ENCODE results near the gene SLC9A9.
"Not testable (repeated sequence)": the region's sequence is repeated elsewhere in the genome, so short reads cannot be mapped to it uniquely, and the experiment has no call there.

The SLC9A9 gene

GRCh38 chr3:143809121-143809621 is 39.1 kb downstream of the SLC9A9 start:
- DNase-seq (ENCODE audit: low read depth), result no peak
- H3K4me3 ChIP-seq (ENCODE audit: low read depth, low read length), result no peak overlapping the region
- no peak for TF ChIP-seq MAX (IDR thresholded peaks at IDR 0.05; ENCODE audit: low read depth, low read length)
- TF ChIP-seq POLR2A (IDR thresholded peaks at IDR 0.05; ENCODE audit: extremely low read depth, insufficient read length), result no peak
- no peak for TF ChIP-seq MYC (IDR thresholded peaks at IDR 0.05; ENCODE audit: low read depth, low read length)
- no peak for TF ChIP-seq CTCF (IDR thresholded peaks at IDR 0.05; ENCODE audit: low read depth, low read length)

GRCh38 chr3:143808030-143808429 is 40.2 kb downstream of the SLC9A9 start:
- DNase-seq (ENCODE audit: low read depth), result no peak
- no peak overlapping the region for H3K4me3 ChIP-seq (ENCODE audit: low read depth, low read length)
- TF ChIP-seq MAX (IDR thresholded peaks at IDR 0.05; ENCODE audit: low read depth, low read length) (no peak), CTCF (IDR thresholded peaks at IDR 0.05; ENCODE audit: low read depth, low read length) (no peak), POLR2A (IDR thresholded peaks at IDR 0.05; ENCODE audit: extremely low read depth, insufficient read length) (no peak), MYC (IDR thresholded peaks at IDR 0.05; ENCODE audit: low read depth, low read length) (no peak)

GRCh38 chr3:143806038-143806437 is 42.2 kb downstream of the SLC9A9 start:
- TF ChIP-seq MAX (IDR thresholded peaks at IDR 0.05; ENCODE audit: low read depth, low read length) (no peak), MYC (IDR thresholded peaks at IDR 0.05; ENCODE audit: low read depth, low read length) (no peak), CTCF (IDR thresholded peaks at IDR 0.05; ENCODE audit: low read depth, low read length) (no peak), POLR2A (IDR thresholded peaks at IDR 0.05; ENCODE audit: extremely low read depth, insufficient read length) (no peak)
- DNase-seq (ENCODE audit: low read depth), result no peak

GRCh38 chr3:143805476-143805875 is 42.8 kb downstream of the SLC9A9 start:
- DNase-seq (ENCODE audit: low read depth); H3K4me3 ChIP-seq (ENCODE audit: low read depth, low read length): not testable (repeated sequence)

More at GRCh38 chr3:143806038-143806437, 42.2 kb downstream of the SLC9A9 start:
- no peak overlapping the region for H3K4me3 ChIP-seq (ENCODE audit: low read depth, low read length)

- not testable (repeated sequence) for DNase-seq (ENCODE audit: low read depth); H3K4me3 ChIP-seq (ENCODE audit: low read depth, low read length)
Measured at GRCh38 chr3:143801046-143801445, 47.2 kb downstream of the SLC9A9 start.

- not testable (repeated sequence) for DNase-seq (ENCODE audit: low read depth); H3K4me3 ChIP-seq (ENCODE audit: low read depth, low read length)
Measured at GRCh38 chr3:143798151-143798550, 50.1 kb downstream of the SLC9A9 start.

- DNase-seq (ENCODE audit: low read depth), result no peak
- no peak overlapping the region for H3K4me3 ChIP-seq (ENCODE audit: low read depth, low read length)
- no peak for TF ChIP-seq POLR2A (IDR thresholded peaks at IDR 0.05; ENCODE audit: extremely low read depth, insufficient read length)
- TF ChIP-seq MAX (IDR thresholded peaks at IDR 0.05; ENCODE audit: low read depth, low read length), result no peak
- TF ChIP-seq CTCF (IDR thresholded peaks at IDR 0.05; ENCODE audit: low read depth, low read length), result no peak
- TF ChIP-seq MYC (IDR thresholded peaks at IDR 0.05; ENCODE audit: low read depth, low read length), result no peak
Measured at GRCh38 chr3:143795874-143796273, 52.4 kb downstream of the SLC9A9 start.

Data from NB4 (cell line).